ENCODE measurements around the gene KDELR1. TPM values are rescaled to one million over a fixed set of nuclear protein-coding genes. Genes with fewer than 3 reads are reported as not detected.

Gene KDELR1
- total and polyA plus RNA-seq, 2 of the 13 experiments (the other 11 are each of a cell fraction or from before 2014, with no cell fraction given), result 134 to 185 TPM

GRCh38 chr19:48362716-48363499, 28.4 kb downstream of the KDELR1 start (continued):
- TF ChIP-seq RNF219 (CRISPR knock-in tag; IDR thresholded peaks at IDR 0.05), result no peak
- no peak; the same call in 1 of the 2 replicates for TF ChIP-seq ZNF430 (CRISPR knock-in tag; IDR thresholded peaks at IDR 0.05)
- TF ChIP-seq, protein P1, sequence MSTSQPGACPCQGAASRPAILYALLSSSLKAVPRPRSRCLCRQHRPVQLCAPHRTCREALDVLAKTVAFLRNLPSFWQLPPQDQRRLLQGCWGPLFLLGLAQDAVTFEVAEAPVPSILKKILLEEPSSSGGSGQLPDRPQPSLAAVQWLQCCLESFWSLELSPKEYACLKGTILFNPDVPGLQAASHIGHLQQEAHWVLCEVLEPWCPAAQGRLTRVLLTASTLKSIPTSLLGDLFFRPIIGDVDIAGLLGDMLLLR (CRISPR knock-in tag; IDR thresholded peaks at IDR 0.05), result no peak
- TF ChIP-seq LCORL (IDR thresholded peaks at IDR 0.05), result no peak
- peak; percentile 63; the same call in 1 of the 2 replicates for TF ChIP-seq LCORL (CRISPR knock-in tag; IDR thresholded peaks at IDR 0.05)
- TF ChIP-seq ZBTB33 (CRISPR knock-in tag; IDR thresholded peaks at IDR 0.05), result no peak
- TF ChIP-seq NFYB (CRISPR knock-in tag; IDR thresholded peaks at IDR 0.05), result no peak
- TF ChIP-seq TBX3 (IDR thresholded peaks at IDR 0.05; ENCODE audit: borderline replicate concordance), result no peak
- TF ChIP-seq NR3C1 (CRISPR knock-in tag; IDR thresholded peaks at IDR 0.05), result no peak
- TF ChIP-seq NRL (CRISPR knock-in tag; IDR thresholded peaks at IDR 0.05; ENCODE audit: borderline replicate concordance), result no peak
- TF ChIP-seq CEBPB (IDR thresholded peaks at IDR 0.05; ENCODE audit: borderline replicate concordance, low read depth, low read length), result no peak
- TF ChIP-seq DNMT3B (CRISPR knock-in tag; conservative IDR thresholded peaks at IDR 0.05), result no peak
- no peak for TF ChIP-seq NFKB2 (CRISPR knock-in tag; IDR thresholded peaks at IDR 0.05; ENCODE audit: borderline replicate concordance)
- TF ChIP-seq, protein P2, sequence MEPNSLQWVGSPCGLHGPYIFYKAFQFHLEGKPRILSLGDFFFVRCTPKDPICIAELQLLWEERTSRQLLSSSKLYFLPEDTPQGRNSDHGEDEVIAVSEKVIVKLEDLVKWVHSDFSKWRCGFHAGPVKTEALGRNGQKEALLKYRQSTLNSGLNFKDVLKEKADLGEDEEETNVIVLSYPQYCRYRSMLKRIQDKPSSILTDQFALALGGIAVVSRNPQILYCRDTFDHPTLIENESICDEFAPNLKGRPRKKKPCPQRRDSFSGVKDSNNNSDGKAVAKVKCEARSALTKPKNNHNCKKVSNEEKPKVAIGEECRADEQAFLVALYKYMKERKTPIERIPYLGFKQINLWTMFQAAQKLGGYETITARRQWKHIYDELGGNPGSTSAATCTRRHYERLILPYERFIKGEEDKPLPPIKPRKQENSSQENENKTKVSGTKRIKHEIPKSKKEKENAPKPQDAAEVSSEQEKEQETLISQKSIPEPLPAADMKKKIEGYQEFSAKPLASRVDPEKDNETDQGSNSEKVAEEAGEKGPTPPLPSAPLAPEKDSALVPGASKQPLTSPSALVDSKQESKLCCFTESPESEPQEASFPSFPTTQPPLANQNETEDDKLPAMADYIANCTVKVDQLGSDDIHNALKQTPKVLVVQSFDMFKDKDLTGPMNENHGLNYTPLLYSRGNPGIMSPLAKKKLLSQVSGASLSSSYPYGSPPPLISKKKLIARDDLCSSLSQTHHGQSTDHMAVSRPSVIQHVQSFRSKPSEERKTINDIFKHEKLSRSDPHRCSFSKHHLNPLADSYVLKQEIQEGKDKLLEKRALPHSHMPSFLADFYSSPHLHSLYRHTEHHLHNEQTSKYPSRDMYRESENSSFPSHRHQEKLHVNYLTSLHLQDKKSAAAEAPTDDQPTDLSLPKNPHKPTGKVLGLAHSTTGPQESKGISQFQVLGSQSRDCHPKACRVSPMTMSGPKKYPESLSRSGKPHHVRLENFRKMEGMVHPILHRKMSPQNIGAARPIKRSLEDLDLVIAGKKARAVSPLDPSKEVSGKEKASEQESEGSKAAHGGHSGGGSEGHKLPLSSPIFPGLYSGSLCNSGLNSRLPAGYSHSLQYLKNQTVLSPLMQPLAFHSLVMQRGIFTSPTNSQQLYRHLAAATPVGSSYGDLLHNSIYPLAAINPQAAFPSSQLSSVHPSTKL (CRISPR knock-in tag; IDR thresholded peaks at IDR 0.05), result no peak
- TF ChIP-seq CENPBD1 (CRISPR knock-in tag; IDR thresholded peaks at IDR 0.05; ENCODE audit: borderline replicate concordance, low read depth), result no peak
- TF ChIP-seq POLR2A (IDR thresholded peaks at IDR 0.05; ENCODE audit: insufficient read depth in 1 of 2, low read depth in 2 of 2, low read length in 2 of 2), result peak in 1 of 2 experiments; percentile 67; a peak in 2 of 4 replicates
- TF ChIP-seq, protein P3, sequence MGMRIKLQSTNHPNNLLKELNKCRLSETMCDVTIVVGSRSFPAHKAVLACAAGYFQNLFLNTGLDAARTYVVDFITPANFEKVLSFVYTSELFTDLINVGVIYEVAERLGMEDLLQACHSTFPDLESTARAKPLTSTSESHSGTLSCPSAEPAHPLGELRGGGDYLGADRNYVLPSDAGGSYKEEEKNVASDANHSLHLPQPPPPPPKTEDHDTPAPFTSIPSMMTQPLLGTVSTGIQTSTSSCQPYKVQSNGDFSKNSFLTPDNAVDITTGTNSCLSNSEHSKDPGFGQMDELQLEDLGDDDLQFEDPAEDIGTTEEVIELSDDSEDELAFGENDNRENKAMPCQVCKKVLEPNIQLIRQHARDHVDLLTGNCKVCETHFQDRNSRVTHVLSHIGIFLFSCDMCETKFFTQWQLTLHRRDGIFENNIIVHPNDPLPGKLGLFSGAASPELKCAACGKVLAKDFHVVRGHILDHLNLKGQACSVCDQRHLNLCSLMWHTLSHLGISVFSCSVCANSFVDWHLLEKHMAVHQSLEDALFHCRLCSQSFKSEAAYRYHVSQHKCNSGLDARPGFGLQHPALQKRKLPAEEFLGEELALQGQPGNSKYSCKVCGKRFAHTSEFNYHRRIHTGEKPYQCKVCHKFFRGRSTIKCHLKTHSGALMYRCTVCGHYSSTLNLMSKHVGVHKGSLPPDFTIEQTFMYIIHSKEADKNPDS (CRISPR knock-in tag; IDR thresholded peaks at IDR 0.05), result no peak
- no peak for TF ChIP-seq ZC3H13 (CRISPR knock-in tag; IDR thresholded peaks at IDR 0.05)

Data from HepG2 (cell line).